ENCODE results near the gene MUC6. TPM values are rescaled to one million over a fixed set of nuclear protein-coding genes. Genes with fewer than 3 reads are reported as not detected.

Gene MUC6
- total and polyA plus RNA-seq, 2 experiments from 2014 or later = not detected

- in situ Hi-C loops (cut with MboI) = no loop called here
- DNase-seq = no peak
- Histone ChIP-seq H3K79me2 (ENCODE audit: insufficient read depth) (no peaks in the 10 kb centered on the region), H3K9ac (no peak overlapping the region), H4K20me1 (ENCODE audit: insufficient read depth) (no peaks in the 10 kb centered on the region), H2AFZ (no peak overlapping the region), H3K4me3 (no peak overlapping the region), H3K27me3 (replicated peaks; ENCODE audit: insufficient read depth) (no peaks in the 10 kb centered on the region), H3K4me1 (ENCODE audit: insufficient read depth) (no peaks in the 10 kb centered on the region), H3K36me3 (ENCODE audit: low read depth) (no peaks in the 10 kb centered on the region), H3K9me2 (ENCODE audit: insufficient read depth) (no peaks in the 10 kb centered on the region), H3K27ac (no peak overlapping the region), H3K4me2 (ENCODE audit: unreplicated experiment) (no peak overlapping the region), H3K9me3 (ENCODE audit: low read depth) (no peaks in the 10 kb centered on the region), H3F3A (ENCODE audit: insufficient read depth) (no peaks in the 10 kb centered on the region)
- TF ChIP-seq EZH2 (IDR thresholded peaks at IDR 0.05; ENCODE audit: insufficient read depth, poor library complexity, severe bottlenecking) (no peak), EZH2phosphoT487 (IDR thresholded peaks at IDR 0.05; ENCODE audit: insufficient read depth, low read depth) (no peak)
- 68 to 69% methylated on average over 15 to 17 of the region's 17 CpGs for whole genome bisulfite sequencing, 2 experiments (ENCODE audit: low coverage in 1 of 2, low lambda C conversion rate in 2 of 2, missing lambda C conversion rate in 2 of 2)
Measured at GRCh38 chr11:1028291-1028540, 8.3 kb downstream of the MUC6 start.

DNA sequence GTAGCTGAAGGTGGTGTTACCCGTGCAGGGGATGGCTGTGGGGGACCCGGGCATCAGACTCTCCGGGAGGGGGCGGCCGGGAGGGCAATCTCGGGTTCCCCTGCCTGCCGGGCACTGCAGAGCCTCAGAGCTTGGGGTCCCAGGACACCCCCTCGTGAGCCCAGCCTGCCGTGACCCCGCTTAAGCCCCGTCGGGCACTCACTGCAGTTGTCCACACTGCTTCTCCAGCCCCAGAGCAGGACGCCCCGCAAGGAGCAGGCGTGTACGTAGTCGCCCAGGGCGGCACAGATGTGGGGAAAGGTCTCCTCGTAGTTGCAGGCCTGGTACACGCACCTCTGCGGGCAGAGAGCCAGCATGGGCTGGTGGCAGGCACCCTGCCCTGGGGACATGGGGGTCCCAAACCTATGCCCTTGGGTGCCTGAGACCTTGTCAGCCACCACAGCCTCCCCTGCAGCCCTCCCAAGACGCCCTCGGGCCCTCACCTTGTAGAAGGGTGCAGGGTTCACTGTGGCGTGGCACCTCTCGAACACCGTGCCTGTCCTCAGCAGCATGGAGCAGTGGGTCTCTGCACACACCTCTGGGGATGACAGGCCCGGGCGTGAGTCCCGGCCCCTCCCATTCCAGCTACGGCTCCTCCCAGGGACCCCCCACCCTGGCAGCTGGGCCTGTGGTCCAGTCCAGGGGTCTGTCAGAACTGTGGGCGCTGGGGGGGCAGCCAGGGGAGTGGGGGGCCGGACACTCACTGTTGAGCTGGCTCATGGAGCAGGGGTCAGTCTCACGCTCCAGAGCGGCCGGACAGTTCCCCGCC, 8.8 kb downstream of the MUC6 start:
- no peak for DNase-seq
- H3K79me2 ChIP-seq (ENCODE audit: insufficient read depth) = no peaks in the 10 kb centered on the region
- H3K27me3 ChIP-seq (replicated peaks; ENCODE audit: insufficient read depth) = no peaks in the 10 kb centered on the region
- no peak overlapping the region for H2AFZ ChIP-seq
- no peaks in the 10 kb centered on the region for H3K36me3 ChIP-seq (ENCODE audit: low read depth)
- no peak overlapping the region for H3K4me3 ChIP-seq
- H3K4me1 ChIP-seq (ENCODE audit: insufficient read depth) = no peaks in the 10 kb centered on the region
- H3K9ac ChIP-seq = no peak overlapping the region
- no peaks in the 10 kb centered on the region for H3K9me3 ChIP-seq (ENCODE audit: low read depth)
- in situ Hi-C loops (cut with MboI) = no loop called here
- WGBS, 2 experiments (ENCODE audit: low coverage in 1 of 2, low lambda C conversion rate in 2 of 2, missing lambda C conversion rate in 2 of 2) = 77% methylated on average over 26 to 34 of the region's 36 CpGs
- no peak for TF ChIP-seq EZH2 (IDR thresholded peaks at IDR 0.05; ENCODE audit: insufficient read depth, poor library complexity, severe bottlenecking)
- TF ChIP-seq EZH2phosphoT487 (IDR thresholded peaks at IDR 0.05; ENCODE audit: insufficient read depth, low read depth) = no peak
- H3F3A ChIP-seq (ENCODE audit: insufficient read depth) = no peaks in the 10 kb centered on the region
- no peaks in the 10 kb centered on the region for H4K20me1 ChIP-seq (ENCODE audit: insufficient read depth)
- no peak overlapping the region for H3K27ac ChIP-seq
- H3K9me2 ChIP-seq (ENCODE audit: insufficient read depth) = no peaks in the 10 kb centered on the region
- H3K4me2 ChIP-seq (ENCODE audit: unreplicated experiment) = no peak overlapping the region

- no peak for DNase-seq
- Histone ChIP-seq H3K27ac (no peak overlapping the region), H3F3A (ENCODE audit: insufficient read depth) (no peaks in the 10 kb centered on the region), H3K9me3 (ENCODE audit: low read depth) (no peaks in the 10 kb centered on the region), H4K20me1 (ENCODE audit: insufficient read depth) (no peaks in the 10 kb centered on the region), H3K4me2 (ENCODE audit: unreplicated experiment) (no peak overlapping the region), H3K4me3 (no peak overlapping the region), H2AFZ (no peak overlapping the region), H3K36me3 (ENCODE audit: low read depth) (no peaks in the 10 kb centered on the region), H3K27me3 (replicated peaks; ENCODE audit: insufficient read depth) (no peaks in the 10 kb centered on the region), H3K9ac (no peak overlapping the region), H3K4me1 (ENCODE audit: insufficient read depth) (no peaks in the 10 kb centered on the region), H3K9me2 (ENCODE audit: insufficient read depth) (no peaks in the 10 kb centered on the region), H3K79me2 (ENCODE audit: insufficient read depth) (no peaks in the 10 kb centered on the region)
- in situ Hi-C loops (cut with MboI) = no loop called here
- TF ChIP-seq EZH2 (IDR thresholded peaks at IDR 0.05; ENCODE audit: insufficient read depth, poor library complexity, severe bottlenecking) (no peak), EZH2phosphoT487 (IDR thresholded peaks at IDR 0.05; ENCODE audit: insufficient read depth, low read depth) (no peak)
- 83 to 85% methylated on average over 45 to 46 of the region's 46 CpGs for WGBS, 2 experiments (ENCODE audit: low coverage in 1 of 2, low lambda C conversion rate in 2 of 2, missing lambda C conversion rate in 2 of 2)
Measured at GRCh38 chr11:1026641-1027482, 9.7 kb downstream of the MUC6 start.

- no peaks in the 10 kb centered on the region for H3K9me2 ChIP-seq (ENCODE audit: insufficient read depth)
- no peak for DNase-seq
- no peaks in the 10 kb centered on the region for H3F3A ChIP-seq (ENCODE audit: insufficient read depth)
- H3K9me3 ChIP-seq (ENCODE audit: low read depth) = no peaks in the 10 kb centered on the region
- no peaks in the 10 kb centered on the region for H3K27me3 ChIP-seq (replicated peaks; ENCODE audit: insufficient read depth)
- H3K27ac ChIP-seq = no peak overlapping the region
- in situ Hi-C loops (cut with MboI) = no loop called here
- H3K4me2 ChIP-seq (ENCODE audit: unreplicated experiment) = no peak overlapping the region
- no peak overlapping the region for H2AFZ ChIP-seq
- H3K4me3 ChIP-seq = no peak overlapping the region
- 56 to 69% methylated on average over 9 to 14 of the region's 14 CpGs for WGBS, 2 experiments (ENCODE audit: low coverage in 1 of 2, low lambda C conversion rate in 2 of 2, missing lambda C conversion rate in 2 of 2)
- H4K20me1 ChIP-seq (ENCODE audit: insufficient read depth) = no peaks in the 10 kb centered on the region
- TF ChIP-seq EZH2 (IDR thresholded peaks at IDR 0.05; ENCODE audit: insufficient read depth, poor library complexity, severe bottlenecking) (no peak), EZH2phosphoT487 (IDR thresholded peaks at IDR 0.05; ENCODE audit: insufficient read depth, low read depth) (no peak)
- no peak overlapping the region for H3K9ac ChIP-seq
- H3K4me1 ChIP-seq (ENCODE audit: insufficient read depth) = no peaks in the 10 kb centered on the region
- no peaks in the 10 kb centered on the region for H3K79me2 ChIP-seq (ENCODE audit: insufficient read depth)
- H3K36me3 ChIP-seq (ENCODE audit: low read depth) = no peaks in the 10 kb centered on the region
Measured at GRCh38 chr11:1026163-1026450, 10.4 kb downstream of the MUC6 start.

All from GM23248 (cell line).